HG02852 (cell line): ENCODE data around the gene CISD3.
A peak's percentile ranks its signal among the peaks of the same experiment; 100 is the strongest.

Source experiments
- ATAC-seq: cut with Tn5 transposase; IDR thresholded peaks from one replicate; pipeline ENCODE4 v1.9.1; 2021; ENCODE audit warnings: mild to moderate bottlenecking, moderate library complexity; ENCODE audit not compliant: unreplicated experiment

Gene CISD3

GRCh38 chr17:38742411-38743308 is 12.5 kb downstream of the CISD3 start:
- ATAC-seq, result no peak

DNA sequence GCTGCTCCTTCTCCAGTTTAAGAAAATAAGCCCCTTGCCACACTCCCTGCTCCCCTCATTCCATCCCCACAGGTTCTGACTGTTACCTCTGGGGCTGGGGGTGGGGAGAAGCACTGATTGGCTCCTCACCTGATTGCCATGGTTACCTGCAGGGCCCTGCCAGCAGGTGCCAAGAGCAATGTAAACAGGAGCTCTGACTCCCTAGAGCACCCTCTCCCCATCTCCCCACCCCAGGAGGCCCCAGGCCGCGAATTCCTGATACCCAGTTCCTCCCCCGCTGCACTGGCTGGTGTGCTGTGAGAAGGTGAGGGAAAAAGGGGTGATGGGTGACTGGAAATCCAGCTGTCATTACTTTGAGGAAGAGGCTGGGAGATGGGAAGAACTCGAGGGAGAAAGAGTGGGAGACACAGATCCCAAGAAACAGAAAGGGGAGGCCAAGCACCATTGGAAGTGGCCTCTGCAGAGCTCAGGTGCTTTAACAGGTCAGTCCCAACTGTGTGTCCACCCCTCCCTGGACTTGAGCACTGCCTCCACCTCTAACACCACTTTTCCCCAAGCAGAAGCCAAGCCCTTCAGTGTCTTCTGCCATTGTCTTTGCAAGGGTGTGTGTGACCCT is 13.5 kb downstream of the CISD3 start:
- no peak for ATAC-seq

DNA sequence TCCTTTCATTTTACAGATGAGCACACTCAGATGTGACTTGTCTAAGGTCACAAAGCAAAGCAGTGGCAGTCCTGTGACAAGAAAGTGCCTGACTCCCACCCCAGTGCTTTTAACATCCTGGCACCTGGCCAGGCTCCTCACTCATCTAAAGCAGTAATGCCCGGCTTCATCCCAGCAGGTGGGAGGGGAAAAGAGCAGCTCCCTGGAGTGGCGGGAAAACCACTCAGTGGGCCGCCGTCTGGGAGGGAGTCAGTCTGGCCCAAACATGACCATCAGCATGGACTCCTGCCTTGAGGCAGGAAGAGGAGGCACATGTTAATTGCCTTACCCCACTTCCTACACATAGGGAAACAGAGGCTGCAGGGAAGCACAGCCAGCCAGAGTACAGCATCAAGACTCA is 15.4 kb downstream of the CISD3 start:
- no peak for ATAC-seq

GRCh38 chr17:38746004-38746848 is 16.1 kb downstream of the CISD3 start:
- ATAC-seq, result no peak

- ATAC-seq, result no peak
Observed at GRCh38 chr17:38746849-38747462, 16.8 kb downstream of the CISD3 start.

DNA sequence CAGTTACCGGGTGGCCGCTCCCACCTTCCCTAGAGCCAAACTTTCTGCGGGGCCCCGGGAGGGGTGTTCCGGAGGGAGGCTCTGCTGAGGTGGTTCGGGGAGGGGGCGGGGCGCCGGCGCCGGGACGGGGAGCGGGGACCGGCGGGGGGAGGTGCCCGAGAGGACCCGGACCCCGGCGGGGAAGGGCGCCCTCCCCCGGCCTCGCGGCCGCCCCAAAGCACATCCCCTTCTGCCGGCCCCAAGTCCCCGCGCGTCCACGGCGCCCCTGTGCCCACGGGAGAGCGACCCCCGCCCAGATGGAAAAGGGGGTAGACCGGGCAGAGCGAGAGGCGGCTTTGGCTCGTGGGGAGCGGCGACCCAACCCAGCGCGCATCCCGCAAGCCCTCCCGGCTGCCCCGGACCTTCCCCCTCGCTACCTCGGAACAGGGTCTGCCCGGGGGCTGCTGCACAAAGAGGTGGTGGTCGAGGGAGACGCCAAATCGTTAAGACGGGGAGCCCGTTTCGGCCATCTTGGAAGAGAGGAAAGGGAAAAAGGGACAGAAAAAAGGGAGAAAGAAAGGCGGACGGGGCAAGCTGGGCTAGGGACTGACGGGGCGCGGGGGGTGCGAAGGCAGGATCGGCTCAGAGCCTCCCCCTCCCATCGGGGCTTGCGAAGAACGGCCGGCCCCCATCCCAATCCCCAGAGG is 17.5 kb downstream of the CISD3 start:
- ATAC-seq, result no peak

DNA sequence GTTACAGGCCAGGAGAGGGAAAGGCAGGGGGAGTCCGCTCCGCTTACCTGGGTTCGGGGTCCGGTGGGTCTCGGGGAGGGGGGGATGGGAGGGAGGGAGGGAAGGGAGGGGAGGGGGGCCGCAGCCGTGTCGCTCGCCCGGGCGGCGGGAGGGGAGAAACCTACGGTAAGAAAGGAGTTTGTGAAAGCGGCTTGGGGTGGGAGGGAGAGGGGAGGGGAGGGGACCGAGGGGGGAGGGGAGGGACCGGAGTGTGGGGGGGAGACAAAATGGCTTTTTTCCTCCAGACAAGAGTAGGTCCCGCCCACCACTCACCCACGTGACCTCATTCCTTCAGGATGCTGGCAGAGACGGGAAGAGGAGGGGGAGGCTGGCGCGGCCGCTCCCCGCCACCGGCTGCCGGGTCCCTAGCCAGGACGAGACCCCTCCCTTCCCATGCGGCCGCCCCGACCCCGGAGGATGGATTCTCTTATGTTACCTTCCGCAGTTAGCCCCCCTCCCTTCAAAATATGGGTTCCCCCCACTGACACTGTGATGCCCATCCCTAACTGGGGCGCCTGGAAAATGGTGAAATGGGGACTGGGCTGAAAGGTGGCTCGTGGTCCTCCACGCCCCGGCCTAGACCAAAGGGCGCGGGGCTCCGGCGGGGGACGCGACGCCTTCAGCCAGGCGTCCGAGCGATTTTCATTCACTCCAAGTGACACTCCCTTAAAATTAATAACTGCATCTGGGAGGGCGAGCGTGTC is 18.2 kb downstream of the CISD3 start, which contains the start of gene PCGF2:
PCGF2 (minus strand) TSS at position 188 of the 743 bp plus-strand sequence. CDS start 7,934 bp downstream, outside the sequence.
- no peak for ATAC-seq

GRCh38 chr17:38748892-38749222 is 18.7 kb downstream of the CISD3 start:
- no peak for ATAC-seq

- no peak for ATAC-seq
Observed at GRCh38 chr17:38749223-38750043, 19.3 kb downstream of the CISD3 start.

DNA sequence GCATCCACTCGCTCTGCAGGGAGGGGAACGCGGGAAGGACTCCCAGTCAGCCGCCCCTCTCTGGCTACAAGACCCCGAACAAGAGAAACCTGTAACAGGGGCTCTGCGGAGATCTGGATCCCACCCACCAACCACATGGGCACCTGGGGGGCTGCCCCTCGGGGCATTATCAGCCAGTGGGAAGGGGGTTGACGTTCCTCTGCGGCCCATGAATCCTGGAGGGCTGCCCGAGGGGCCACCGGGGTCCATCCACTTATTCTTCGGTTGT is 19.8 kb downstream of the CISD3 start:
- ATAC-seq, result no peak

DNA sequence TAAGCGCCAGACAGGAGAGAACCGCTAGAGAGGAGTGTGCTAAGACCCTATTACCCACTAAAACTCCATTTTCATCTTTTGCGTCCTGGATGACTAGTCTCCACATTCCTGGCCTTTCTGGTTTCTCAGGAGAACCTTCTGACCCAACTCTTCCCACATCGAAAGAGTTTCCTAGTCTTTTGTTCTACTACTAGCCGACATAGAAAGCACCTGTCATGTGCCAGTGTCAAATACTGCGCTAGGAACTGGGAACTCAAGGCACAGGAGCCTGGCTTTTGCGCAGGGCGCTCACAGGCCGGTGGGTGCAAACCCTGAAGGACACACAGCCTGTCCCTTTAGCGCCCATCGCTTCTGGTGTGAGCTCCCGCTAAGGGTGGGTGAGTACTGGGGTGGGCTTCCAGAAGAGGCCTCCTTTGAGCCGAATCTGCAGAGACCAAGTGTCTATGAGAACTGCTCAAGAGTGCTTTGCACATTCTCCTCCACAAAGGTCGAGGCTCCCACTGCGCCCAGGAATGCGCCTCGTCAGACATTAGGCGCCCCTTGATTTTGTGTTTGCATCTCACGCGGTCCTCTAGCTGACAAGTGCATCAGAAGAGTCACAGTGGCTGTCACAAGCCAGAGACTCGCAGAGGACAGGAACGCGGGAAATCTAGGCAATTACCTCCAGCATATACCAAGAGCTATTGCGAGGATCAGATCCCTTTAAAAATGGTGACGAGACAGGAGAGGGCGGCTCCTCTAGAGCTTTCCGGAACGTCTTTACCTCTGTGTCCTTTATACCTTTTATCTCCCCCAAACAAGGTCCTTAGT is 20.4 kb downstream of the CISD3 start:
- no peak for ATAC-seq

DNA sequence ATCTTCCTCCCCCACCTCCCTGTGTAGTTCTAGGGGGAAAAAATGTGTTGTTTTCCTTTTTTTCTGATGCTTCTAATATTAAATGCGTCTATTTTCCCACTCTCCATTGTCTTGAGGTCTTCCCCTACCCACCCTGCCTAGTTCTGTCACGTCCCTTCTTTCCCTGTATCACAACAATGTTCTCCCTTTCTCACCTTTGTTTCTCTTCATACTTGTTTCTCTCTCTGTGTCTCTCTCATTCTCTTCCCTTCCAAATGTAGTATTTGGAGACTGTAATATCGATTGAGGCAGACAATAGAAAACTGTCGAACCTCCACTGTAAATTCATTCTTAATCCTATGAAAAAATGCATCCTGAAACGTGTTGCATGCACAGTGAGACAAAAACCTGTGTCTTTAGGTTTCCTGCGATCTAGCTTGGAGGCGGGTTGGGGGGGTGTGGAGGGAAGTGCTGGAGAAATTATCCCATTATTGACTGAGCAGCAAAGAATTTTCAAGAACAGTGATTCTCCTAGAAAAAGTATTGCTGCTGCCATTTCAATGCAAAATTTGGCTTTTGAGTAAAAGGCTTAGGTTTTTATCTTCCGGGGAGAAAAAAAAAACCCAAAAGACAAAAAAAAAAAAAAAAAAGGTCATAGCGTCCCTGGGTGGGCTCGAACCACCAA is 21.1 kb downstream of the CISD3 start:
- ATAC-seq, result no peak

DNA sequence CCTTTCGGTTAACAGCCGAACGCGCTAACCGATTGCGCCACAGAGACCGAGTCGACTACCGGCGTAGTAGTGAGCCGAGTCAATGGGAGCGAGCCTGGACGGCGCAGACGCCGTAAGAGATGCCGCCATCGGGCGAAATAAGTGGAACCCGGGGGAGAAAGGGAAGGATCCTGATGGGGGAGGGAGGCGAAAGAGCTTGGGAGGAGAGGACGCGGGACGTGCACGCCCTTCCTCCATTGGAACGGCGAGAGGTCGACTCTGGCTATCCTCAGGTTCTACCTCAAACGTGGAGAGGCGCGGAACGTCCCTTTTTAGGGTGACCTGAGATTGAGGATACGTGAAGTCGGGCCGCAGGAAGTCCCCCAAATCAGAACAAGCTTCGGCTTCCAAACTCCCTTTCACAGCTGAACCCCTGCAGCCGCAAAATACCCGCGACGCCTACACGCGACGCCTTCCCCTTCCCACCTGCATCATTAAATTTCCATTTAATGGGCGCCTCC is 21.7 kb downstream of the CISD3 start:
- peak; percentile 16 for ATAC-seq

- ATAC-seq, result peak; percentile 82
Observed at GRCh38 chr17:38752308-38753070, 22.3 kb downstream of the CISD3 start, which contains the start of gene PSMB3. Gene PSMB3, plus strand, starts transcription at chr17:38752741. Its CDS starts 86 bp downstream, at chr17:38752827.

DNA sequence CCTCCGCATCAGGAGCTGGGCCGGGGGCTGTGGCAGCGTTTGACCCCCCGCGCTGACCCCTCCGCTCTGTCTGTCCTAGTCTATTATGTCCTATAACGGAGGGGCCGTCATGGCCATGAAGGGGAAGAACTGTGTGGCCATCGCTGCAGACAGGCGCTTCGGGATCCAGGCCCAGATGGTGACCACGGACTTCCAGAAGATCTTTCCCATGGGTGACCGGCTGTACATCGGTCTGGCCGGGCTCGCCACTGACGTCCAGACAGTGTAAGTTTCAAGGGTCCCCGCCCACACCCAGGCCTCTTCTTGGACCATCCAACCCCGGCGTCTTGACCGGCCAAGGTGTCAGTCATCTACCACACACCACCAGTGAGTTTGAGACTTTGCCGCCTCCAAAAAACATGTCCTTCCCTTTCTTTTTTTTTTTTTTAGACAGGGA is 22.9 kb downstream of the CISD3 start:
- no peak for ATAC-seq

DNA sequence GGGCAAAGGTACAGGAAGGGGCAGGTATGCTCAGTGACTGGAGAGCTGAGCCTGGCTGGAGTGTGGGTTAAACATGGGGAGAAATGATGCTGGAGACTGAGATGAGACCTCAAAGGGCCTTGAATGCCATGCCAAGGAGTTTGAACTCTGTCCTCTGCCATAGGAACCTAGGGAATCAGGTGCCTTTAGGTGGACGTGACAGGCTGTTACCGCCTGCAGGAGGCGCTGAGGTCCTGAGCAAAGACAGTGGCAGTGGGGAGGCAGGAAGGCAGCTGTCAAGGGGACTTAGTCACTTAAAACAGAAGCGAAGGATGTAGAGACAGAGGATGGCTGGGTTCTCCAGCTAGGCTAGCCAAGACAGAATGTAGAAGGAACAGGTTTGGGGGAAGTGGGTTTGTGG is 31.5 kb downstream of the CISD3 start:
- no peak for ATAC-seq

GRCh38 chr17:38762231-38762630 is 32.1 kb downstream of the CISD3 start:
- no peak for ATAC-seq
